ENCODE data around the gene ASL.
"Not testable (repeated sequence)": the region's sequence is repeated elsewhere in the genome, so short reads cannot be mapped to it uniquely, and the experiment has no call there.

Gene ASL

GRCh38 chr7:66076462-66077329 lies 1.1 kb downstream of the ASL start:
- DNase-seq (ENCODE audit: low read depth): no peak

- DNase-seq (ENCODE audit: low read depth): no peak
Observed at GRCh38 chr7:66078067-66078466, 2.4 kb downstream of the ASL start.

GRCh38 chr7:66082083-66082482 lies 6.5 kb downstream of the ASL start:
- no peak for DNase-seq (ENCODE audit: low read depth)

DNA sequence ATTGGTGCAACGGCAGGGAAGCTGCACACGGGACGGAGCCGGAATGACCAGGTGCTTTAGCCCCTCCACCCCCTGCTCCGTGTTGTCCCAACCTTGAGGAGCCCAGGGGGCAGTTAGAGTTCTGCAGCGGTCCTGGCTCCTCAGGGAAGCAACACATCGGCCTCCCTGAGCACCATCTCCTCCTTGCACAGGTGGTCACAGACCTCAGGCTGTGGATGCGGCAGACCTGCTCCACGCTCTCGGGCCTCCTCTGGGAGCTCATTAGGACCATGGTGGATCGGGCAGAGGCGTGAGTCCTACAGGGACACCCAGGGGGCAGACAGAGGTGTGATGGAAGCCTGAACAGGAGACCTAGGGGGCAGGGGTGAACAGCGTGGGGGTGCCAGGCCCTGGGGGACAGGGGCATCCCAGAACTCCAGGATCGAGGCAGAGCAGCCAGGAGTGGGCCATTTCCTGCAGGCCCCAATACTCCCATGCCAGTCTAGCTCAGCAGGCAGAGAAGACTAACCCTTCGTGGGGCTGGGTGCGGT lies 7.3 kb downstream of the ASL start:
- no peak for DNase-seq (ENCODE audit: low read depth)

GRCh38 chr7:66083677-66084076 lies 8.1 kb downstream of the ASL start:
- no peak for DNase-seq (ENCODE audit: low read depth)

- no peak for DNase-seq (ENCODE audit: low read depth)
Observed at GRCh38 chr7:66088861-66089838, 13.5 kb downstream of the ASL start.

DNA sequence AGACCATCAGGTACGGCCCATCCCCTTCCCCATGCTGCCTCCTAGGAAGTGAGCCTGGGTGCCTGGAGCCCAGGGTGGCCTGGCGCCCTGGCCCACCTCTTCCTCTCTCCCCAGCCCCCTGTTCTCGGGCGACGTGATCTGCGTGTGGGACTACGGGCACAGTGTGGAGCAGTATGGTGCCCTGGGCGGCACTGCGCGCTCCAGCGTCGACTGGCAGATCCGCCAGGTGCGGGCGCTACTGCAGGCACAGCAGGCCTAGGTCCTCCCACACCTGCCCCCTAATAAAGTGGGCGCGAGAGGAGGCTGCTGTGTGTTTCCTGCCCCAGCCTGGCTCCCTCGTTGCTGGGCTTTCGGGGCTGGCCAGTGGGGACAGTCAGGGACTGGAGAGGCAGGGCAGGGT lies 17.0 kb downstream of the ASL start:
- DNase-seq (ENCODE audit: low read depth): no peak

GRCh38 chr7:66095010-66095409 lies 19.4 kb downstream of the ASL start:
- DNase-seq (ENCODE audit: low read depth): no peak

GRCh38 chr7:66099232-66099550 lies 23.6 kb downstream of the ASL start:
- DNase-seq (ENCODE audit: low read depth): no peak

- no peak for DNase-seq (ENCODE audit: low read depth)
Observed at GRCh38 chr7:66099551-66100407, 24.2 kb downstream of the ASL start.

GRCh38 chr7:66100408-66101050 lies 24.9 kb downstream of the ASL start:
- DNase-seq (ENCODE audit: low read depth): no peak

- DNase-seq (ENCODE audit: low read depth): not testable (repeated sequence)
Observed at GRCh38 chr7:66102168-66102567, 26.5 kb downstream of the ASL start.

- not testable (repeated sequence) for DNase-seq (ENCODE audit: low read depth)
Observed at GRCh38 chr7:66103994-66104393, 28.4 kb downstream of the ASL start.

DNA sequence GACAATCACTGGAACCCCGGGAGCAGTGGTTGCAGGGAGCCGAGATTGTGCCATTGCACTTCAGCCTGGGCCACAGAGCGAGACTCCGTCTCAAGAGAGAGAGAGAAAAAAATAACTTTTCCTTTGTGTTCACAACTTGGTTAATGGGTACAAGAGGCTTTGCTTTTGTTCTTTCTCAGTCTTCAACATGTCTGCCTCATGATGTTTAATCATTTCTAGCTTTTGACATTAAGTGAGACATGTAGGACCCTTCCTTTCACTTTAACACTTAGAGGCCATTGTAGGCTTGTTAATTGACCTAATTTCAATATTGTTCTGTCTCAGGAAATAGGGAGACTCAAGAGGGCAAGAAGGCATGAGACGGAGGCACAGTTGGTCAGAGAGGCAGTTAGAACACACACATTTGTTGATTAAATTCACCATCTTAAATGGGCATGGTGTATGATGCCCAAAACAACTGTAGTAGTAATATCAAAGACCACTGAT lies 29.7 kb downstream of the ASL start:
- DNase-seq (ENCODE audit: low read depth): no peak

DNA sequence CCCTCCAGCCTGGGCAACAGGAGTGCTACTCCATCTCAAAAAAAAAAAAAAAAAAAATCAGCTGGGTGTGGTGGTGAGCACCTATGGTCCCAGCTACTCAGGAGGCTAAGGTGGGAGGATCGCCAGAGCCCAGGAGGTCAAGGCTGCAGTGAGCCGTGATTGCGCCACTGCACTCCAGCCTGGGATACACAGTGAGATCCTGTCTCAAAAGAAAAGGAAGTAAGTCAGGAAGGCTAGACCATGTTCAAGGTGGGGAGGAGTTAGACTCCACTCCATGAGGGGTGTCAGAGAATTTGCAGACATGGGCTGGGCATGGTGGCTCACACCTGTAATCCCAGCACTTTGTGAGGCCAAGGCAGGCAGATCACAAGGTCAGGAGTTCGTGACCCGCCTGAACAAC lies 32.8 kb downstream of the ASL start:
- DNase-seq (ENCODE audit: low read depth): not testable (repeated sequence)

DNA sequence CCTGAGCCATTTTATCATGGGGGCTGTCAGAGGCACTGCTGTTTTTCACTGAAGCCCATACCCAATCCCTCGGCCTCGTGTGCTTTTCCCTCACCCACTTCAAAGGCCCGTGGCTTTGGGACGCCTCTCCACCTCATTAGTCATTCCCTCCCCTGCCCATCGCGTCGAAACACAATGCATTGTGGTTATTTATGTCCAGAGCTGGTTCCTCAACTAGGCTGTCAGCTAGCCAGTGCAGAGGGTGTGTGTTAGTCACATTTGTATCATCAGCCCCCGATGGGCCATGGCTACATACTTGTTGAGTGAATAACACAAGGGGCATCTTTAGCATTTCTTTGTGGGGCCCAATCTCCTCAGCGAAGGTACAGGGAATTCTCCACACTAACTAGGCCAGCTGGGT lies 35.2 kb downstream of the ASL start:
- DNase-seq (ENCODE audit: low read depth): no peak

DNA sequence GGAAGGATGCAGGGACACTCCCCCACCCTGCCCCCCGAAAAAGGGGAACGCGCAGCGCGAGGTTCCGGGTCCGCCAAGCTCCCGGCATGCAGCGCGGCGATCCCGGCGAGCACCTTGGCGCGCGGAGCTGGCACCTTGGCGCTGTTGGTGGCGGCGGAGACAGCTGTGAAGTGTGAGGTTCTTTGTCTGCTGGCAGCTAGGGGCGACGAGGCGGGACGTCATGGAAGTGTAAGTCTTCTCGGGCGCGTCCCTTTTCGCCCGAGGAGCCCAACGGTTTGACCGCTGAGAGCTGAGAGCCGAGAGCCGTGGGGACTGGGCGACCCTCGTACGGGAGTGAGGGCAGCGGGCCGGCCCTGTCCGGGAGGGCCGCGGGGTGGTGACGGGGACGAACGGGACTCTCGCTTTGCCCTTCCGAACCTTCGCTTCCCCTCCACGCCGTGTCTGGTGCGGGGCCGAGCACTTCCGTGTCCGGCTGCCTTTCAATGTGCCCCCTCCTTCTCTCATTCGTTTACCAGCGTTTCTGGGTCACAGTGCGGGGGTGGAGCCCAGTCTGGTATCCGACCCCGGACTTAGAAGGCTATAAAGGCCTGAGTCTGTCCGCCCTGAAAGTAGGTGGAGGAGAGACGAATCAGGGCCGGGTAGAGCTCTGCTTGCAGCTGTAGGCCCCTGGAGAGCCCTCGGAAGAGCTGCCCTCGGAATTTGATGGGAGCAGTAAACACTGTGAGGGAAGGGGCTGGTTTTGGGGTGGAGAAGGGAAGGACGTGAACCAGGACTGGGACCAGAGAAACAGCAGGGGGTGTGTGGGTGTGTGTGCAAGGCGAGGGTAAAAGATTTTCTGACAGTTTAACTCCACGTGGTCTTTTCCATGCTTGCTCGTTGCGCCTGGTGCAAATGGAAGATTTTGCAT lies 39.4 kb downstream of the ASL start, which contains the start of gene CRCP:
Gene CRCP, plus strand, starts transcription at position 105 of the 907 bp plus-strand sequence. Its CDS starts 116 bp downstream, at position 221.
- peak; percentile 76 for DNase-seq (ENCODE audit: low read depth)

GRCh38 chr7:66116680-66117420 lies 41.2 kb downstream of the ASL start:
- DNase-seq (ENCODE audit: low read depth): not testable (repeated sequence)

- no peak for DNase-seq (ENCODE audit: low read depth)
Observed at GRCh38 chr7:66118603-66119002, 43.0 kb downstream of the ASL start.

All from activated gamma-delta T cell treated with anti-CD3 and anti-CD28 coated beads, Interleukin-2, amount 50 U/mL, for 16 hours (primary cell).